ENCODE results near the gene CCDC85B. TPM values are rescaled to one million over a fixed set of nuclear protein-coding genes. Genes with fewer than 3 reads are reported as not detected.

CCDC85B gene
- total RNA-seq, 1 experiment from 2014 or later: 26.6 TPM

- no peaks in the 10 kb centered on the region for H3K27me3 Mint-ChIP-seq (ENCODE audit: unreplicated experiment)
- no peaks in the 10 kb centered on the region for H3K9me3 Mint-ChIP-seq (ENCODE audit: low read depth, unreplicated experiment)
- no peak for DNase-seq
- no TSS peak for BruUV-seq (replicated peaks)
- intact Hi-C loops (cut with micrococcal nuclease; ENCODE audit: unreplicated experiment): no loop called here
- peak overlapping the region; percentile 84 for H3K4me3 Mint-ChIP-seq (ENCODE audit: low read depth, unreplicated experiment)
- peaks cover 93% of the 10 kb centered on the region for H3K36me3 Mint-ChIP-seq (ENCODE audit: insufficient read depth, unreplicated experiment)
- CTCF ChIA-PET: interaction anchor here (1.6 kb wide), 1 partner anchor 9 kb away, joined by 5 read pairs; the partner anchor contains the start of gene FIBP
- no peak for TF ChIP-seq CTCF (IDR thresholded peaks at IDR 0.05; ENCODE audit: unreplicated experiment)
- peak overlapping the region; percentile 97 for H3K27ac Mint-ChIP-seq (ENCODE audit: unreplicated experiment)
- H3K4me1 Mint-ChIP-seq (ENCODE audit: low read depth, unreplicated experiment): peaks cover 49% of the 10 kb centered on the region
Observed at GRCh38 chr11:65897020-65897471, 6.6 kb downstream of the CCDC85B start.

GRCh38 chr11:65898656-65899355, 8.3 kb downstream of the CCDC85B start:
- BruUV-seq (replicated peaks): TSS peak; percentile 27
- intact Hi-C loops (cut with micrococcal nuclease; ENCODE audit: unreplicated experiment): no loop called here
- Mint-ChIP-seq H3K4me3 (ENCODE audit: low read depth, unreplicated experiment) (peak overlapping the region; percentile 84), H3K4me1 (ENCODE audit: low read depth, unreplicated experiment) (peaks cover 57% of the 10 kb centered on the region), H3K27ac (ENCODE audit: unreplicated experiment) (peak overlapping the region; percentile 97), H3K9me3 (ENCODE audit: low read depth, unreplicated experiment) (no peaks in the 10 kb centered on the region), H3K36me3 (ENCODE audit: insufficient read depth, unreplicated experiment) (peaks cover 90% of the 10 kb centered on the region), H3K27me3 (ENCODE audit: unreplicated experiment) (no peaks in the 10 kb centered on the region)
- DNase-seq: no peak
- CTCF ChIA-PET: interaction anchor here (0.7 to 1.3 kb wide), 5 partner anchors 8 to 52 kb away, joined by 3 to 6 read pairs (median 4); partner anchors contain the start of gene CCDC85B
- no peak for TF ChIP-seq CTCF (IDR thresholded peaks at IDR 0.05; ENCODE audit: unreplicated experiment)

- peak; percentile 87 for DNase-seq
- CTCF ChIA-PET: interaction anchor here (1.0 to 1.3 kb wide), 3 partner anchors 8 to 16 kb away, joined by 4 to 6 read pairs (median 4); partner anchors contain the start of gene CCDC85B
- TF ChIP-seq CTCF (IDR thresholded peaks at IDR 0.05; ENCODE audit: unreplicated experiment): no peak
- no TSS peak for BruUV-seq (replicated peaks)
- Mint-ChIP-seq H3K27ac (ENCODE audit: unreplicated experiment) (peak overlapping the region; percentile 97), H3K36me3 (ENCODE audit: insufficient read depth, unreplicated experiment) (peaks cover 82% of the 10 kb centered on the region), H3K4me3 (ENCODE audit: low read depth, unreplicated experiment) (peak overlapping the region; percentile 84), H3K4me1 (ENCODE audit: low read depth, unreplicated experiment) (peaks cover 64% of the 10 kb centered on the region), H3K9me3 (ENCODE audit: low read depth, unreplicated experiment) (no peaks in the 10 kb centered on the region), H3K27me3 (ENCODE audit: unreplicated experiment) (no peaks in the 10 kb centered on the region)
- intact Hi-C loops (cut with micrococcal nuclease; ENCODE audit: unreplicated experiment): no loop called here
Observed at GRCh38 chr11:65899356-65900124, 9.1 kb downstream of the CCDC85B start.

GRCh38 chr11:65900125-65900898, 9.8 kb downstream of the CCDC85B start, which contains the start of gene FOSL1:
Gene FOSL1, minus strand, starts transcription at chr11:65900388. Its CDS starts 49 bp downstream, at chr11:65900339.
- Mint-ChIP-seq H3K4me1 (ENCODE audit: low read depth, unreplicated experiment) (peaks cover 62% of the 10 kb centered on the region), H3K9me3 (ENCODE audit: low read depth, unreplicated experiment) (no peaks in the 10 kb centered on the region), H3K27me3 (ENCODE audit: unreplicated experiment) (no peaks in the 10 kb centered on the region), H3K4me3 (ENCODE audit: low read depth, unreplicated experiment) (peak within 1 kb of the TSS; percentile 84), H3K27ac (ENCODE audit: unreplicated experiment) (peak within 1 kb of the TSS; percentile 97), H3K36me3 (ENCODE audit: insufficient read depth, unreplicated experiment) (peaks cover 75% of the 10 kb centered on the region)
- intact Hi-C loops (cut with micrococcal nuclease; ENCODE audit: unreplicated experiment): no loop called here
- BruUV-seq (replicated peaks): no TSS peak
- peak; percentile 99 for DNase-seq
- CTCF ChIA-PET: interaction anchor here (1.0 to 1.9 kb wide), 4 partner anchors 9 to 15 kb away, joined by 3 to 5 read pairs (median 4); partner anchors contain the start of gene FIBP
- no peak for TF ChIP-seq CTCF (IDR thresholded peaks at IDR 0.05; ENCODE audit: unreplicated experiment)

Data from Calu3 (cell line).